SU-DHL-6 (cell line): ENCODE results near the gene DSCAML1.

Experiments used
- H2AFZ ChIP-seq: fragments of 200-600 bp; sonication (generic); 2 replicates; pipeline ENCODE4 v1.6.1; 2014; ENCODE audit warnings: low read depth, mild to moderate bottlenecking, moderate library complexity, mixed read lengths, antibody characterized with exemption, low read length; ENCODE audit not compliant: severe bottlenecking
- H3F3A ChIP-seq: fragments of 200-600 bp; shearing (Covaris generic); 2 replicates; pipeline ENCODE4 v1.6.0; 2016; ENCODE audit warnings: antibody characterized with exemption, mild to moderate bottlenecking; ENCODE audit not compliant: insufficient read depth
- H3K27ac ChIP-seq: fragments of 200-600 bp; sonication (generic); 2 replicates; pipeline ENCODE4 v1.5.1; 2016; ENCODE audit warnings: low read depth, mild to moderate bottlenecking, low read length, moderate library complexity, mixed read lengths
- H3K27me3 ChIP-seq: fragments of 200-600 bp; sonication (generic), shearing (Covaris generic); 2 replicates; pipeline ENCODE4 v1.6.0; 2014; ENCODE audit warnings: mild to moderate bottlenecking, low read length
- H3K36me3 ChIP-seq: fragments of 200-600 bp; sonication (generic); 2 replicates; pipeline ENCODE4 v1.6.1; 2014; ENCODE audit warnings: mild to moderate bottlenecking, low read length, mixed read lengths
- H3K4me2 ChIP-seq: fragments of 300-600, 200-600 bp; shearing (Covaris generic), sonication (generic); 2 replicates; pipeline ENCODE4 v1.6.0; 2014; ENCODE audit warnings: low read length, low read depth, mild to moderate bottlenecking; ENCODE audit not compliant: poor library complexity, severe bottlenecking
- H3K4me3 ChIP-seq: fragments of 200-600 bp; sonication (generic); 2 replicates; pipeline ENCODE4 v1.5.1; 2014; ENCODE audit warnings: antibody characterized with exemption, low read length, mild to moderate bottlenecking, mixed read lengths; ENCODE audit not compliant: insufficient read depth, poor library complexity, severe bottlenecking
- H3K79me2 ChIP-seq: fragments of 200-600 bp; sonication (generic); 2 replicates; pipeline ENCODE4 v1.6.1; 2014; ENCODE audit warnings: mild to moderate bottlenecking, low read length, moderate library complexity; ENCODE audit not compliant: insufficient read depth
- H3K9ac ChIP-seq: fragments of 200-600 bp; sonication (generic); 2 replicates; pipeline ENCODE4 v1.7.0; 2014; ENCODE audit warnings: mild to moderate bottlenecking, low read length
- H3K9me2 ChIP-seq: fragments of 200-600 bp; sonication (generic); replicated peaks from 2 replicates; pipeline ENCODE4 v1.6.1; 2014; ENCODE audit warnings: low read length; ENCODE audit not compliant: insufficient read depth
- H3K9me3 ChIP-seq: fragments of 200-600 bp; sonication (generic); 2 replicates; pipeline ENCODE4 v1.6.1; 2014; ENCODE audit warnings: low read length, mixed read lengths; ENCODE audit not compliant: insufficient read depth
- H4K20me1 ChIP-seq: fragments of 200-600 bp; sonication (generic); 2 replicates; pipeline ENCODE4 v1.6.1; 2014; ENCODE audit warnings: low read depth, mild to moderate bottlenecking, antibody characterized with exemption, low read length, moderate library complexity, mixed read lengths
- CTCF ChIP-seq: fragments of 200-600 bp; sonication (generic); IDR thresholded peaks from one replicate; pipeline ENCODE4 v1.5.1; 2017; ENCODE audit warnings: antibody characterized with exemption, mild to moderate bottlenecking, low read length, moderate library complexity; ENCODE audit not compliant: insufficient read depth, poor library complexity, severe bottlenecking
- EZH2phosphoT487 ChIP-seq: fragments of 200-600 bp; sonication (generic), shearing (Covaris generic); conservative IDR thresholded peaks from 2 replicates; pipeline ENCODE4 v1.6.1; 2018; ENCODE audit warnings: mild to moderate bottlenecking, antibody characterized with exemption, low read length, moderate library complexity, mixed read lengths

DSCAML1 gene

GRCh38 chr11:117605331-117605730, 191.7 kb downstream of the DSCAML1 start:
- no peaks in the 10 kb centered on the region for H3F3A ChIP-seq
- no peak for TF ChIP-seq EZH2phosphoT487
- TF ChIP-seq CTCF: no peak
- no peaks in the 10 kb centered on the region for H3K36me3 ChIP-seq
- no peak overlapping the region for H3K4me2 ChIP-seq
- no peaks in the 10 kb centered on the region for H3K79me2 ChIP-seq
- no peaks in the 10 kb centered on the region for H3K9me2 ChIP-seq
- H3K9me3 ChIP-seq: no peaks in the 10 kb centered on the region
- H3K27ac ChIP-seq: no peak overlapping the region
- no peaks in the 10 kb centered on the region for H4K20me1 ChIP-seq
- H3K4me3 ChIP-seq: no peak overlapping the region
- H3K9ac ChIP-seq: no peak overlapping the region
- no peaks in the 10 kb centered on the region for H3K27me3 ChIP-seq
- no peak overlapping the region for H2AFZ ChIP-seq

GRCh38 chr11:117604336-117604995, 192.6 kb downstream of the DSCAML1 start:
- Histone ChIP-seq H3K36me3 (no peaks in the 10 kb centered on the region), H4K20me1 (no peaks in the 10 kb centered on the region), H3K4me2 (no peak overlapping the region), H3K9ac (no peak overlapping the region), H3K9me2 (no peaks in the 10 kb centered on the region), H3K27me3 (no peaks in the 10 kb centered on the region), H3K27ac (no peak overlapping the region), H3K79me2 (no peaks in the 10 kb centered on the region), H3F3A (no peaks in the 10 kb centered on the region), H3K4me3 (no peak overlapping the region), H2AFZ (no peak overlapping the region), H3K9me3 (no peaks in the 10 kb centered on the region)
- no peak for TF ChIP-seq CTCF
- TF ChIP-seq EZH2phosphoT487: no peak

- no peaks in the 10 kb centered on the region for H3K36me3 ChIP-seq
- no peak overlapping the region for H3K4me2 ChIP-seq
- H3K9me2 ChIP-seq: no peaks in the 10 kb centered on the region
- H3F3A ChIP-seq: no peaks in the 10 kb centered on the region
- H3K27ac ChIP-seq: no peak overlapping the region
- no peak overlapping the region for H2AFZ ChIP-seq
- no peaks in the 10 kb centered on the region for H3K9me3 ChIP-seq
- H3K27me3 ChIP-seq: no peaks in the 10 kb centered on the region
- no peaks in the 10 kb centered on the region for H4K20me1 ChIP-seq
- no peaks in the 10 kb centered on the region for H3K79me2 ChIP-seq
- TF ChIP-seq CTCF: no peak
- TF ChIP-seq EZH2phosphoT487: no peak
- no peak overlapping the region for H3K9ac ChIP-seq
- no peak overlapping the region for H3K4me3 ChIP-seq
These were observed 193.1 kb downstream of the DSCAML1 start for GRCh38 chr11:117603932-117604331.
